ENCODE data around the gene MAGT1.
"Not testable (repeated sequence)": the region's sequence is repeated elsewhere in the genome, so short reads cannot be mapped to it uniquely, and the experiment has no call there.

Gene MAGT1

GRCh38 chrX:77875372-77875771 is 19.9 kb downstream of the MAGT1 start:
- Histone ChIP-seq H3K9ac (no peak overlapping the region), H3K9me3 (ENCODE audit: control insufficient read depth, low read length) (no peaks in the 10 kb centered on the region), H3K4me2 (ENCODE audit: low read length) (no peak overlapping the region), H3K27me3 (ENCODE audit: control insufficient read depth, insufficient read depth, low read length) (no peaks in the 10 kb centered on the region), H3K4me3 (ENCODE audit: low read depth, low read length) (no peak overlapping the region), H3K79me2 (no peaks in the 10 kb centered on the region), H3K4me1 (no peaks in the 10 kb centered on the region), H3K36me3 (ENCODE audit: control insufficient read depth, insufficient read depth, low read length) (no peaks in the 10 kb centered on the region), H3K27ac (no peak overlapping the region), H2AFZ (no peak overlapping the region)
- TF ChIP-seq CTCF (IDR thresholded peaks at IDR 0.05), result no peak

GRCh38 chrX:77831544-77831943 is 63.7 kb downstream of the MAGT1 start:
- not testable (repeated sequence) for H3K27me3 ChIP-seq (ENCODE audit: control insufficient read depth, insufficient read depth, low read length); H3K9me3 ChIP-seq (ENCODE audit: control insufficient read depth, low read length); H3K36me3 ChIP-seq (ENCODE audit: control insufficient read depth, insufficient read depth, low read length); H3K9ac ChIP-seq; H3K79me2 ChIP-seq; H3K4me3 ChIP-seq (ENCODE audit: low read depth, low read length); H2AFZ ChIP-seq; H3K4me2 ChIP-seq (ENCODE audit: low read length); H3K4me1 ChIP-seq; H3K27ac ChIP-seq

- not testable (repeated sequence) for H3K9ac ChIP-seq; H3K36me3 ChIP-seq (ENCODE audit: control insufficient read depth, insufficient read depth, low read length); H3K4me1 ChIP-seq; H3K79me2 ChIP-seq; H3K4me2 ChIP-seq (ENCODE audit: low read length); H3K9me3 ChIP-seq (ENCODE audit: control insufficient read depth, low read length); H3K4me3 ChIP-seq (ENCODE audit: low read depth, low read length); H3K27ac ChIP-seq; H2AFZ ChIP-seq; H3K27me3 ChIP-seq (ENCODE audit: control insufficient read depth, insufficient read depth, low read length)
These were observed 73.2 kb downstream of the MAGT1 start for GRCh38 chrX:77821989-77822388.

- Histone ChIP-seq H3K9me3 (ENCODE audit: control insufficient read depth, low read length) (no peaks in the 10 kb centered on the region), H3K27me3 (ENCODE audit: control insufficient read depth, insufficient read depth, low read length) (no peaks in the 10 kb centered on the region), H3K4me2 (ENCODE audit: low read length) (no peak overlapping the region), H3K4me3 (ENCODE audit: low read depth, low read length) (no peak overlapping the region), H3K27ac (no peak overlapping the region), H3K36me3 (ENCODE audit: control insufficient read depth, insufficient read depth, low read length) (no peaks in the 10 kb centered on the region), H3K4me1 (no peaks in the 10 kb centered on the region), H2AFZ (no peak overlapping the region), H3K79me2 (no peaks in the 10 kb centered on the region), H3K9ac (no peak overlapping the region)
- TF ChIP-seq CTCF (IDR thresholded peaks at IDR 0.05), result no peak
These were observed 75.0 kb downstream of the MAGT1 start for GRCh38 chrX:77820091-77820727.

- no peaks in the 10 kb centered on the region for H3K36me3 ChIP-seq (ENCODE audit: control insufficient read depth, insufficient read depth, low read length)
- H3K79me2 ChIP-seq, result no peaks in the 10 kb centered on the region
- no peak for TF ChIP-seq CTCF (IDR thresholded peaks at IDR 0.05)
- H3K4me1 ChIP-seq, result no peaks in the 10 kb centered on the region
- H3K9ac ChIP-seq, result no peak overlapping the region
- H3K9me3 ChIP-seq (ENCODE audit: control insufficient read depth, low read length), result no peaks in the 10 kb centered on the region
- no peak overlapping the region for H3K27ac ChIP-seq
- H2AFZ ChIP-seq, result no peak overlapping the region
- no peak overlapping the region for H3K4me2 ChIP-seq (ENCODE audit: low read length)
- H3K27me3 ChIP-seq (ENCODE audit: control insufficient read depth, insufficient read depth, low read length), result no peaks in the 10 kb centered on the region
- no peak overlapping the region for H3K4me3 ChIP-seq (ENCODE audit: low read depth, low read length)
These were observed 81.0 kb downstream of the MAGT1 start for GRCh38 chrX:77814210-77814609.

GRCh38 chrX:77802201-77802600 is 93.0 kb downstream of the MAGT1 start:
- Histone ChIP-seq H3K9me3 (ENCODE audit: control insufficient read depth, low read length) (no peaks in the 10 kb centered on the region), H3K27ac (no peak overlapping the region), H3K9ac (no peak overlapping the region), H3K4me2 (ENCODE audit: low read length) (no peak overlapping the region), H3K4me3 (ENCODE audit: low read depth, low read length) (no peak overlapping the region), H3K36me3 (ENCODE audit: control insufficient read depth, insufficient read depth, low read length) (no peaks in the 10 kb centered on the region), H3K79me2 (no peaks in the 10 kb centered on the region), H3K27me3 (ENCODE audit: control insufficient read depth, insufficient read depth, low read length) (no peaks in the 10 kb centered on the region), H2AFZ (no peak overlapping the region), H3K4me1 (no peaks in the 10 kb centered on the region)
- no peak for TF ChIP-seq CTCF (IDR thresholded peaks at IDR 0.05)
